HPDE6-E6E7 (cell line): Measurements from ENCODE around the gene SPSB1.
"Not testable (repeated sequence)": the region's sequence is repeated elsewhere in the genome, so short reads cannot be mapped to it uniquely, and the experiment has no call there.

Source experiments
- DNase-seq: peaks from one replicate; pipeline ENCODE4 v3.0.0; 2011; ENCODE audit warnings: missing footprints; ENCODE audit errors: extremely low spot score

SPSB1 gene

GRCh38 chr1:9366943-9367780 lies 74.5 kb downstream of the SPSB1 start:
- DNase-seq: no peak

GRCh38 chr1:9367806-9368205 lies 75.1 kb downstream of the SPSB1 start:
- no peak for DNase-seq

- DNase-seq: no peak
Observed at GRCh38 chr1:9368356-9368755, 75.7 kb downstream of the SPSB1 start.

- no peak for DNase-seq
Observed at GRCh38 chr1:9369964-9370788, 77.5 kb downstream of the SPSB1 start.

GRCh38 chr1:9371391-9371935 lies 78.8 kb downstream of the SPSB1 start:
- DNase-seq: no peak

DNA sequence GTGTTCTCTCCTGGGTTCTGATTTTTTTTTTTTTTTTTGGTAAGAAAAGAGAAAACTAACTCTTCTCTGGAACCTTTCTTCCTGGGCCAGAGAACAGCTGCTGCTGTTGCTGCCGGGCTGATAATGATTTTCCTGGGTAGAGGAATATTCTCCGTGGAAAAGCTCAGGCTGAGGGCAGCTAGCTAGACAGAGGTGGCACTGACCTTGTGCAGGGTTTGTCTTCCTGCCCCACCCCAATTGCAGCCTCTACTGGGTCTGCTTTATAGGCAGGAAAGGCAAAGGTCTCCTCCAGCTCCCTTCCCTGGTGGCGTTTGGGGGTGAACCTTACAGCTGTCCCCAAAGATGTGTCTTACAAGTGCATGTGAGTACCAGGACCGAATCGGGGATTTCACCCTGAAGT lies 79.3 kb downstream of the SPSB1 start:
- DNase-seq: no peak

- DNase-seq: no peak
Observed at GRCh38 chr1:9373619-9374018, 80.9 kb downstream of the SPSB1 start.

DNA sequence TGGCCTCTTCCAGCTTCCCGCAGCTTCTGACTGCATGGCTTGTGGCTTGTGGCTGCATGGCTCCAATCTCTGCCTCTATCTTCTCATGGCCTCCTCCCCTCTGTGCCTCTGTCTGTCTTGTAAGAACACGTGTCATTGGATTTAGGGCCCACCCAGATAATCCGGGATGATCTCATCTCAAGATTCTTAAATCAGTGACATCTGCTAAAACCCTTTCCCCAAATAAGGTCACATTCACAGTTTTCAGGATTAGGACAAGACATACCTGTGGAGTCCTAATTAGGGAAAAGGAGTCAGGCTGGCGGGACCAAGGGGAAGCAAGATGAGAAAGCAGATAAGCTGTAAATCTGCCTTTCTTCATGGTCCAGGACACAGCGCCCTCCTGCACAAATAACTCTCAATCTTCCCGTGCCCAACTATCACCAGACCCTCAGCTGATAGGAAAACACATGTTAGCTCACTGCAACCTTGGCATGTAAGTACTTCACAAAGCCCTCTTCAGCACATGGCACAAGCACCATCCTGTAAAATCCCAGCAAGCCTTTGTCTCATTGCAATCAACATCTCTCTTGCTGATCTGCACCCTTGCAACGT lies 82.2 kb downstream of the SPSB1 start:
- no peak for DNase-seq

- DNase-seq: no peak
Observed at GRCh38 chr1:9375912-9376311, 83.2 kb downstream of the SPSB1 start.

DNA sequence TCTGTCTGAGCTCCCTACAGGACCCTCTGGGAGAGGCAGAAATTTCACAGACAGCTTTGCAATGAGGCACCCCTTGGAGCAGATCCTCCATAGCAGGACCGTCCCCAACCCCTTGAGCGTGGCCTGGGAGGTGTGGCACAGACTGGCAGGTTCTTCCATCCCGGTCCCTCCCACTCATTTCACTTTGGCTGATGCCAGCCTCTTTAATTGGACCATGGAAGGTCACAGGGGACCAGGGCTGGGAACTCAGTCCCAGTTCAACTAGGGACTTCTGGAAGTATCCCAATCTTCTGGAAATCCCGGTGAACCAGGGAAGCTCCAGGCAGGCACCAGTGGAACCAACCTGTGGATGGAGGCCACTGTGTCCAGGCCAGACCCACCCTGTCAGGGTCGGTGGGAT lies 83.7 kb downstream of the SPSB1 start:
- DNase-seq: no peak

GRCh38 chr1:9376886-9377333 lies 84.2 kb downstream of the SPSB1 start:
- no peak for DNase-seq

DNA sequence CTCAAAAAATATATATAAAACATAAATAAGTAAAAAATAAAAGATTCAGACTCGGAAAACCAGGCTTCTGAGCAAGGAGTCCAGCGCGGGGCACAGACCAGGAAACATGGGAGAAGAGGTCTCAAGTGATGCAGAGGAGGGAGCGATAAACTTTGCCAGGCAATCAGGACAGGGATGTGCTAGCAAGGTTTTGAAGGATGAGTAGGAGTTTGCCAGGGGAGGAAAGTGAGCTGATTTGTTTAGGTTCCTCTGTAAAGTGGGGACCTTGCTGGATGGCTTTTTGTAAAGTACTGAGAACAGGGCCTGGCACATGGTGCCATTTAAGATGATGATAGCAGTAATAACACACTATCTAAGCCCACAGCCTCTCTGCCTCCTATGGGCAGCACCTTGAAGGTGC lies 86.1 kb downstream of the SPSB1 start:
- DNase-seq: no peak

- no peak for DNase-seq
Observed at GRCh38 chr1:9380711-9381110, 88.0 kb downstream of the SPSB1 start.

DNA sequence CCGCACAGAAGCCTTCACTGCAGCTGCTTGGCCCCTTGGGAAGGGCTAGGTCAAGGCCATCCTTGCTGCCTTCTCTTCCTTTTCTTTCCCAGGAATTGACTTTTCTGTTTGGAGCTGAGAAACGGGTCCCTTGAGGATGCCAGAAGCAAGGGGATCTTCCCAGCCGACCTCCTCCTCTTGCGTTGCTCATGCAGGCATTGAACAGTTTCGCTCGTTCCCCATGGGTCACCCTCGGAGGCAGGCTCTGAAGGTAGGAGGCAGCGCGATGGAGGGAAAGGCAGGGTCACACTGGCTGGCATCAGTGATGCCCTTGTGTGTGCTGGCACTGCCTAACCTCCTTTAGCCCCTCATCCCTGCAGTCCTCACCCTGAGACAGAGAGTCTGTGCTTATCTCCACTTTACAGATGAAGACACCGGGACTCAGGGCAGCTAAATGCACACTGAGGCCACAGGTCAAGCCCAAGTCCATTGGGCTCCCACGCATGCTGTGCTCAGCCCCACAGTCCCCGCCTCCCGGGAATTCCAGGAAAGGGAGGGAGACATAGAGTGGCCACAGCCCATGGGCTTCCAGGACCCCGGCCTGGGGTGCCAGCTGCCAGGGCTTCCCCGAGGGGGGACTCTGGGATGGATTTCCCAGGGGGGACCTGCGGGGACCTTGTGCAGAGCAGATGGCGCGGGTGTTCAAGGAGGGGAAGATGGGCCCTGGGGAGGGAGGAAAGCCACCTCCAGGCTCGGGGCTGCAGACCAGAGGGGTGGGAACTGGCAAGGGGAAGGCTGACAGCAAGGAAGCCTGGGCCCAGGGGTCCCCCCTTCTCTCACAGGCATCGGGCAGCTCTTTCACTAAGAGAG lies 90.2 kb downstream of the SPSB1 start:
- DNase-seq: no peak

DNA sequence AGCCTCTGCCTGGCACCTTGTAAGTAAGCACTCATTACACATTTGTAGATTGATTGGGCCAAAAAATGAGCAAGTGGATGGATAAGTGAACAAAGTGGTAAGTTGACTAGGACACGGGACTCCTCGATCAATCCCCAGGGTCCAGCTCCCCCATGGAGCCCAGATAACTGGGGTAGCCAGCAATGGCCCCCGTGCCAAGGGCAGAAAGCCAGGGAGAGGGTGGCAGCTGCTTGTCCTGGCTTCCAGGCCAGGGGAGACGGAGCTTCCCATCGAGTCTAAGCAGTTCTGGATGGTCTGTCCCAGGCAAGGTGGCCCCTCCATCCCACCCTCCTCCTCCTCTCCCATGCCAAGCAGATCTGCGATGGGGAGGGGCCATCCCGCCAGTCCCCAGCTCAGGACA lies 91.4 kb downstream of the SPSB1 start:
- DNase-seq: no peak

GRCh38 chr1:9384751-9385245 lies 92.1 kb downstream of the SPSB1 start:
- DNase-seq: no peak

GRCh38 chr1:9385392-9385791 lies 92.7 kb downstream of the SPSB1 start:
- DNase-seq: not testable (repeated sequence)

GRCh38 chr1:9385801-9386573 lies 93.3 kb downstream of the SPSB1 start:
- no peak for DNase-seq

GRCh38 chr1:9388335-9389180 lies 95.9 kb downstream of the SPSB1 start:
- DNase-seq: peak; percentile 51
